Panc1 (cell line): Measurements from ENCODE around the gene MTR.

Experiments used
- CTCF ChIP-seq: fragments of 450-650 bp; IDR thresholded peaks from 2 replicates; pipeline ENCODE4 v1.5.1; 2017; ENCODE audit warnings: mild to moderate bottlenecking
- POLR2AphosphoS5 ChIP-seq: IDR thresholded peaks from 2 replicates; pipeline ENCODE4 v1.6.1; 2012; ENCODE audit warnings: mild to moderate bottlenecking, low read depth, low read length, moderate library complexity
- SIN3A ChIP-seq: IDR thresholded peaks from 2 replicates; pipeline ENCODE4 v1.6.1; 2012; ENCODE audit warnings: low read depth, mild to moderate bottlenecking, low read length, moderate library complexity, borderline replicate concordance; ENCODE audit not compliant: insufficient read depth
- TCF7L2 ChIP-seq: IDR thresholded peaks from 2 replicates; pipeline ENCODE4 v1.6.1; 2011; ENCODE audit warnings: mild to moderate bottlenecking, low read depth, low read length, inconsistent platforms

- TF ChIP-seq POLR2AphosphoS5 (no peak), CTCF (no peak), SIN3A (no peak), TCF7L2 (no peak)
Observed at GRCh38 chr1:236808564-236809130, 13.6 kb downstream of the MTR start.
